IPS-15b (cell line): Measurements from ENCODE around the gene INPP5J.
"Not testable (repeated sequence)": the region's sequence is repeated elsewhere in the genome, so short reads cannot be mapped to it uniquely, and the experiment has no call there.

ENCODE experiments used
- H3K27me3 ChIP-seq: one replicate; pipeline ENCODE4 v1.6.1; 2013; ENCODE audit warnings: low read length; ENCODE audit not compliant: control insufficient read depth, insufficient read depth
- H3K36me3 ChIP-seq: one replicate; pipeline ENCODE4 v1.6.1; 2013; ENCODE audit warnings: low read length; ENCODE audit not compliant: control insufficient read depth, insufficient read depth
- H3K4me1 ChIP-seq: one replicate; pipeline ENCODE4 v1.6.1; 2013; ENCODE audit warnings: mild to moderate bottlenecking, low read length; ENCODE audit not compliant: control insufficient read depth, insufficient read depth
- H3K4me3 ChIP-seq: one replicate; pipeline ENCODE4 v1.5.1; 2013; ENCODE audit warnings: low read depth, low read length
- H3K9ac ChIP-seq: one replicate; pipeline ENCODE4 v1.6.1; 2013; ENCODE audit warnings: low read depth, mild to moderate bottlenecking, low read length
- H3K9me3 ChIP-seq: one replicate; pipeline ENCODE4 v1.6.1; 2013; ENCODE audit warnings: mild to moderate bottlenecking, low read length; ENCODE audit not compliant: control insufficient read depth, insufficient read depth

The INPP5J gene

GRCh38 chr22:31122532-31123291 is at the start of gene INPP5J:
Gene INPP5J (plus strand): TSS chr22:31122966. CDS start chr22:31123015, 49 bp downstream.
- Histone ChIP-seq H3K9ac (peak within 1 kb of the TSS; percentile 66), H3K4me3 (peak within 1 kb of the TSS; percentile 46), H3K4me1 (peaks cover 6% of the 10 kb centered on the region), H3K36me3 (no peaks in the 10 kb centered on the region), H3K9me3 (no peaks in the 10 kb centered on the region), H3K27me3 (peaks cover 3% of the 10 kb centered on the region)

- not testable (repeated sequence) for H3K4me1 ChIP-seq, H3K9ac ChIP-seq, H3K9me3 ChIP-seq, H3K27me3 ChIP-seq, H3K36me3 ChIP-seq, H3K4me3 ChIP-seq
Observed at GRCh38 chr22:31073125-31073524, 49.6 kb upstream of the INPP5J start.

GRCh38 chr22:31073545-31074145 is 49.1 kb upstream of the INPP5J start:
- H3K36me3 ChIP-seq, H3K27me3 ChIP-seq, H3K9ac ChIP-seq, H3K4me3 ChIP-seq, H3K4me1 ChIP-seq, H3K9me3 ChIP-seq: not testable (repeated sequence)

- H3K4me3 ChIP-seq: no peak overlapping the region
- H3K27me3 ChIP-seq: no peaks in the 10 kb centered on the region
- no peaks in the 10 kb centered on the region for H3K9me3 ChIP-seq
- H3K9ac ChIP-seq: no peak overlapping the region
- H3K4me1 ChIP-seq: no peaks in the 10 kb centered on the region
- no peaks in the 10 kb centered on the region for H3K36me3 ChIP-seq
Observed at GRCh38 chr22:31075961-31076360, 46.8 kb upstream of the INPP5J start.

GRCh38 chr22:31077681-31078080 is 45.1 kb upstream of the INPP5J start:
- Histone ChIP-seq H3K27me3 (peaks cover 9% of the 10 kb centered on the region), H3K9ac (no peak overlapping the region), H3K4me3 (no peak overlapping the region), H3K4me1 (no peaks in the 10 kb centered on the region), H3K9me3 (no peaks in the 10 kb centered on the region), H3K36me3 (no peaks in the 10 kb centered on the region)

- not testable (repeated sequence) for H3K27me3 ChIP-seq, H3K9ac ChIP-seq, H3K9me3 ChIP-seq, H3K4me1 ChIP-seq, H3K36me3 ChIP-seq, H3K4me3 ChIP-seq
Observed at GRCh38 chr22:31078389-31078788, 44.4 kb upstream of the INPP5J start.

- H3K9me3 ChIP-seq: no peaks in the 10 kb centered on the region
- H3K27me3 ChIP-seq: peaks cover 9% of the 10 kb centered on the region
- no peak overlapping the region for H3K9ac ChIP-seq
- no peaks in the 10 kb centered on the region for H3K36me3 ChIP-seq
- no peak overlapping the region for H3K4me3 ChIP-seq
- H3K4me1 ChIP-seq: peaks cover 3% of the 10 kb centered on the region
Observed at GRCh38 chr22:31079095-31079642, 43.6 kb upstream of the INPP5J start.

GRCh38 chr22:31080164-31080847 is 42.5 kb upstream of the INPP5J start:
- H3K27me3 ChIP-seq: peaks cover 9% of the 10 kb centered on the region
- H3K4me1 ChIP-seq: peaks cover 3% of the 10 kb centered on the region
- no peaks in the 10 kb centered on the region for H3K36me3 ChIP-seq
- H3K9me3 ChIP-seq: no peaks in the 10 kb centered on the region
- no peak overlapping the region for H3K9ac ChIP-seq
- H3K4me3 ChIP-seq: peak overlapping the region; percentile 66

GRCh38 chr22:31080848-31081649 is 41.7 kb upstream of the INPP5J start, which contains the start of gene SMTN:
Gene SMTN (plus strand): TSS chr22:31081318. CDS start chr22:31083259, 1,941 bp downstream.
- Histone ChIP-seq H3K9me3 (no peaks in the 10 kb centered on the region), H3K9ac (peak within 1 kb of the TSS; percentile 77), H3K4me1 (peaks cover 5% of the 10 kb centered on the region), H3K36me3 (no peaks in the 10 kb centered on the region), H3K4me3 (peak within 1 kb of the TSS; percentile 66), H3K27me3 (peaks cover 9% of the 10 kb centered on the region)

GRCh38 chr22:31081963-31082605 is 40.7 kb upstream of the INPP5J start:
- H3K4me1 ChIP-seq: peaks cover 5% of the 10 kb centered on the region
- H3K9me3 ChIP-seq: no peaks in the 10 kb centered on the region
- no peaks in the 10 kb centered on the region for H3K36me3 ChIP-seq
- peaks cover 9% of the 10 kb centered on the region for H3K27me3 ChIP-seq
- no peak overlapping the region for H3K9ac ChIP-seq
- peak overlapping the region; percentile 66 for H3K4me3 ChIP-seq
